Right renal pelvis (tissue), 4 donors: ENCODE measurements around the gene PSMB1. TPM values are rescaled to one million over a fixed set of nuclear protein-coding genes. Genes with fewer than 3 reads are reported as not detected.

ENCODE experiments used
- DNase-seq, 4 donors: peaks; one replicate each; pipeline ENCODE4 v3.0.0-alpha.2; 2013; ENCODE audit warnings: low read depth in 4 of 4, low spot score in 3 of 4, missing footprints in 1 of 4
- polyA plus RNA-seq, 4 donors: library from polyadenylated mRNA; unstranded; fragments of 120-200 nt; gene quantifications; one replicate each; pipeline ENCODE4 v1.2.1, GENCODE V29; 2013; ENCODE audit not compliant: insufficient read length in 4 of 4

Gene PSMB1
- 100 to 1,000 TPM; 204 to 216 (median 212) TPM for polyA plus RNA-seq

DNA sequence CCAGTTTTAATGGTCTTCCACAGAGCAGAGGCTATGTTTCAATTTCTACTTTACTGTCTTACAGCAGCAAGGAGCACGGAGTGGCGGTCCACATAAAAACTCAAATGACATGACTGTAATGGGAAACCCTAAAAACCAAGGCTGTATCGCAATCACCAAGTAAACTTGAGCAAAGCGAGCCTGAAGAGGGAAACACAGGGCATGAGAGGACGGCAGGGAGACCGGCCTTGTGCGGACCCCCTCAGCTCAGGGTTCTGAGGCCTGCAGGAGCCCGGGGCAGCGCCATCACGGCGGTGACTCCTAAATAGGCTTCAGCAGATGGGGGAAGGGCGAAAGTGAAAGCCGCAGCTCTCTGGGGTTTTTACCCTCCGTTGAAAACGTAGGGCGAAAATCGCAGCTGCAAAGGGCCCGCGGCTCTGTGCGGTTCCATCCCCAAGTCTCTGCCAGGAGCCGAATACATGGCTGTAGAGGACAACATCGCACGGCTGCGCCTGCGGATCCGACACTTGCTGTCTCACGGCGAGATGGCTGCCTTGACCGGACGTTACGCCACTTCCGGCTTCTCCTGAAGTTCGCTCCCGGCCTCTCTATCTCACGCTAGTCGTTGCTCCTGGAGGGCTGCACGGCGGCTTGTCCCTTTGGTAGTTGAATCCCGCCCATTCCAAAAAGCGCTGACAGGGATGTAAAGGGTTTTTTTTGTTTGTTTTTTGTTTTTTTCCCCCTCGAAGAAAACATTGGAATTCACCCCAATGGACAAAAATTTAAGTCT, at the start of gene PSMB1:
TSS of gene PSMB1 (minus strand) at position 543 of the 769 bp plus-strand sequence. CDS start at position 478, 65 bp downstream.
- peak; percentile 86 to 92 (median 89) for DNase-seq

DNA sequence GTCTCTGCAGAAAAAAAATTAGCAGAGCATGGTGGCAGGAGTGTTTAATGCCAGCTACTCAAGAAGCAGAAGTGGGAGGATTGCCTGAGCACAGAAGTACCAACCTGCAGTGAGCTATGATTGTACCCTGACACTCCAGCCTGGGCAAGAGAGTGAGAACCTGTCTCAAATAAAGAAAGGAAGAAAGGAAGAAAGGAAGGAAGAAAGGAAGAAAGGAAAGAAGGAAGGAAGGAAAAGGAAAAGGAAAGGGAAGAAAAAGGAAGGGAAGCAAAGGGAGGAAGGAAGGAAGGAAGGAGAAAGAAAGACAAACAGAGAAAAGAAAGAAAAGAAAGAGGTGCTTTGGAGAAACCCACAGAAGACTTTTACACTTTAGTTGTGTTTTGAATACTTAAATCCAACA, 44.2 kb upstream of the PSMB1 start:
- no peak for DNase-seq

DNA sequence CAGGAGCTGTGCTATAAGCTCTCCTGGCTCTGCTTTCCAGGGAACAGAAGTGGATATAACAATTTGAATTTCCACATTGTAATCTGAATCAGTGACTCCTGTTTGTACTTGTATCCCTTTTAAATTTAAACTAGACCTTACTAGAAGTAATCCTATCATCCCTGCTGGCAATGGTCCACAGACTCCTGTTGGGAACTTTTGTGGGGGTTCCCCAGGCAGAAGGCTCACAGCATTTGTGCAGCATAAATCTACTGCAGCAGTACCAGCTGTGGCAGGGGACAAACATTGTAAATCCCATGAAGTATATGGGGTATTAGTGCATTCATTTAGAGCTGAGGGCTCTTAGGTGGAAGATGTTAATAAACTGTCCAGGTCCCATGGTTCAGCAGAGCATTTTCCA, 43.3 kb upstream of the PSMB1 start:
- no peak for DNase-seq

DNA sequence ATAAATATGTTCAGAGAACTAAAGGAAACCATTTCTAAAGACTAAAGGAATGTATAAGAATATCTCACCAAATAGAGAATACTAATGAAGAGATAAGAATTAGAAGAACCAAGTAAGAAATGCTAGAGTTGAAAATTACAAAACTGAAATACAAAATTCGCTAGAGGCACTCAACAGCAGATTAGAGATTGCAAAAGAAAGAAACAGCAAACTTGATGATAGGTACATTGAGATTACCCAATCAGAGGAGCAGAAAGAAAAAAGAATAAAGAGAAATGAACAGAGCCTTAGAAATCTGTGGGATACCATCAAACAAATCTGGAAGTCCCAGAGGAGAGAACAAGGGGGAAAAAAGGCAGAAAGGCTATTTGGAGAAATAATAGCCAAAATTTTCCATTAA, 37.6 kb upstream of the PSMB1 start:
- DNase-seq: no peak

DNA sequence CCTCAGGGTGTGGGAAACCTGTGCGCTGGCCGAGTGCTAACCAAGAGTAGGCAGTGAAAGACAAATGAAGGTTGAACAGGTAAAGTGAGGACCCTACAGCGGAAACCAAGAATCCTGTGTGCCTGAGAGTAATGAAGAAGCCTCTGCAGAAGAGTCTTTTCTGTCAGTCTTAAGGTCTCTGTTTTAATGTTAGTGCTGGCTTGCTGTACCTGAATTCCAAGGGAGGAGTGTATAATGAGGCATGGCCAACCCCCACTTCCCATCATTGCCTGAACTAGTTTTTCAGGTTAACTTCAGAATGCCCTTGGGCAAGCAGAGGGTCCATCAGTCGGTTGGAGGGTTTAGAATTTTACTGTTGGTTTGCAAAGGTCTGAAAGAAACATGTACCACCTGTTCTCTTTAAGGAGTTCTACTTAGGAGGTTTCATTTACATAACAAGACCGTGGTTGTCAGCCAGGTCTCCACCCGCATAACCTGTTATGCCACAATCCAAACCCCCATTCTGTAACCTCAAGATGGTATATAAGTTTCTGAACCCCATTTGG, 31.9 kb upstream of the PSMB1 start:
- DNase-seq: peak; percentile 12 to 27 (median 23)

DNA sequence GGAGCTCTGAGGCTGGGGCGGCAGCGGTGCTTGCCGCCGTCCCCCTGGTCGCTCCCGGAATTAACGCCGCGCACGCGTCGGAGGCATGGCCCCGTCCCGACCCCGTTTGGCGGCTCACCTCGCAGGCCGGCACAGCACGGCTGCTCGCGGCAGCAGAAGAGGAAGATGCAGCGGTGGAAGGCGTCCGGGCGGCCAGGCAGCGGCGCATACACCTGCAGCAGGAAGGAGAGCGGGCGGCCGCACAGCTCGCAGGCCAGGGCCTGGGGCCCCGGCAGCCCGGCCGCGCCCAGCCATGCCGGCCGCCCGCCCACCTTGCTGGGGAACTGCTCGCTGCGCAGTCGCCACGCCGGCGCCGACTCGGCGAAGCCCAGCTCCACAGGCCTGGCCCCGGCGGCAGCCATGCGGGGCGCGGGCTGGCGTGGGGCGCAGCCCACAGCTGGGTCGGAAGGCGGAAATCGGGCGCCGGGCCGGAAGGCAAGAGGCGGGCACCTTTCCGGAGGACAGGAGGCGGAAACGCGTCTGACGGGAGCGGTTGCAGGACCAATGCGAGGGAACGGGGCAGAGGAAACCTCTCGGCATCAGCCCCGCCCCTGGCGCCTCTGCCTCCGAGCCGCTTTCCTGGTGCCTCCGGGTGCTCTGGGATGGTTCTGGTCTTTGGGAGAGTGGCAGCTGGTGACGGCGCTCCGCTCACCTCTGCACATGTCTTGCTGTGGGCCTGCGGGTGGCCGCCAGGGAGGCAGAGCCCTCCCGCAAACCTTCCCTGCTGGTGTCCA, 31.3 kb upstream of the PSMB1 start, which contains the start of gene PDCD2:
TSS of gene PDCD2 (minus strand) at position 457 of the 773 bp plus-strand sequence. CDS start at position 401, 56 bp downstream.
- DNase-seq: peak; percentile 75 to 79 (median 77)

DNA sequence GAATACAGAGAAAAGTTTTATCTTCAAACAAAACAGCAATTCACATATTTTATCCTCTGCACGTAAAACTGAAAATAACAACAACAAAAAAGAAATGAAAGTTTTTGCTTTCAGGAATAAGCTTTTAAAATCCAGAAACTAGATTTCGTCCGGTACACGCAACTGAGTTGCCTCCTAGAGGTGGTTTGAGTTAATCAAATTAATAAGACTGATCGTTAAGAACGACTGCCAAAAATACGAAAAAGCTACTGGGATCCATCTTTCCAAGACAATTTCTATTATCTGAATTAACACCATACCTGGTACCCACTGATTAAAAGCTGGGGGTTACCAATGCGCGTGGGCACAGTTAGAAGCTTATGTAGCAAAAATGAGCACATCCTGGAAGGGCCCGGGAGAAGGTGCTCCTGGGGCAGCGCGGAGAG, 30.7 kb upstream of the PSMB1 start:
- peak in 1 of 4 donors; percentile 0 for DNase-seq

DNA sequence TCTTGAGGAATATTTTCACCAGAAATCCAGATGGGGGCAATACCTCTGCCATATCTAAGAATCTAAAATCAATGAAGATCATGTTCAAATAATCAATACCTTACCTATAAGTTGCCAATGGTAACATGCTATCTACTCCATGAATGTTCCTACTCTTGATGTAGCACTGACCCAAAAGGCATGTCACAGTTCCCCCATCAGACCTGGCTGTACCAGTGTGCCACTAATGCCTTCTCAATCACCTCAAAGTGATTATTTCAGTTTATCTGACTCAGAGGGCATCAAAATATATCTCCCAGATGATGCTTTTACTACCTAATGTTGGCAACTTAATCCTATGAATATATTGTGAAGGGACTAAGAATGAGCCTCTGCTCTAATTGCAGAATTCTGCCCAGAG, 25.8 kb upstream of the PSMB1 start:
- no peak for DNase-seq

DNA sequence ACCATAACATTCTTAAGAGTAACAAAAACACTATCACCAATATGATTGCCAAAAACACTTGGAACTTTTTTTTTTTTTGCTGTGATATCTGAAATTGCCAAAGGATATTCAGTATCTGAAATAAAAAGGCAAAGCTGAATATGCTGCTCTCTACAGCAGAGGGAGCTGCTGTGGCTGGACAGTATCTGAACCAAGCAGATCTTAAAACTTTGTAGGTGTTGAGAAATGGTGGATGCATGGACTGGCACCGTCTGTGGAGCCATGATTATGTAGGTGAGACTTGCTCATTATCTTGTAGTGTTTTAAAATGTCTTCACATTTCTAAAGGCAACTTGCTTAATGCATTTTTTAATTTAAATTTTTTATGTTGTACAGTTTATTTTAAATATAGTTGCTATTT, 22.1 kb upstream of the PSMB1 start:
- no peak for DNase-seq

DNA sequence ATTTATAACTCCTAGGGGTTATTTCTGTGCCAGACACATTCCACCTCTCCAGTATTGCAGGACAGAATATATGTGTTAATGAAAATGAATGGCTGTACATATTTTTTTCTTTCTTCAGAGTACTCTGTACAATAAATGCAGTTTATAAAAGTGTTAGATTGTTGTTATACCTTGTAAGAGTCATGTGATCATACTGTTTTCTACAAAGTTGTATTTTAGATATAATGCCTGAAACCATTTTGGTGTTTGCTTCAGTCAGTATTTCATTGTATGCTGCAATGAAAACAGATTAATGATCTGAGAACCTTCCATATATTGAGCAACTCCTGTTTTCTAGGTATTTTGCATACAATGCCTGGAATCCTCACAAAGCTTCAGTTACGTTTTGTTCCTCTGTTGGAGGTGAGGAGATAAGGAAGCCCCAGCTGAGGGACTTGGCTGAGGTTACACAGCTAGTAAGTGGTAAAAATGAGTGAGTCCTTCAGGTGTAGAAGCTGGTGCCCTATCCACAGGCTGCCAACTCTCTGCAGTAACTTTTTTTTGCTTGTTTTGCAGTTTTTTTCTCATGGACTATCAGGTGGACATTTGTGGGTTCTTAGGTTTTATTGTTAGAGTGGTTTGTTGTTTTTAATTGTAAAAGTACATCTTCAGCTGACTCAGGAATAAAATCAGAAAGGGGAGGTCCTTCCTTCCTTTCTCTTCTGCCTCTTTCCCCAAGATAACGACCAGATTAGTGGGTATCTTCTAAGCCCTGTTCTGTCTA, 19.8 kb upstream of the PSMB1 start:
- no peak for DNase-seq

DNA sequence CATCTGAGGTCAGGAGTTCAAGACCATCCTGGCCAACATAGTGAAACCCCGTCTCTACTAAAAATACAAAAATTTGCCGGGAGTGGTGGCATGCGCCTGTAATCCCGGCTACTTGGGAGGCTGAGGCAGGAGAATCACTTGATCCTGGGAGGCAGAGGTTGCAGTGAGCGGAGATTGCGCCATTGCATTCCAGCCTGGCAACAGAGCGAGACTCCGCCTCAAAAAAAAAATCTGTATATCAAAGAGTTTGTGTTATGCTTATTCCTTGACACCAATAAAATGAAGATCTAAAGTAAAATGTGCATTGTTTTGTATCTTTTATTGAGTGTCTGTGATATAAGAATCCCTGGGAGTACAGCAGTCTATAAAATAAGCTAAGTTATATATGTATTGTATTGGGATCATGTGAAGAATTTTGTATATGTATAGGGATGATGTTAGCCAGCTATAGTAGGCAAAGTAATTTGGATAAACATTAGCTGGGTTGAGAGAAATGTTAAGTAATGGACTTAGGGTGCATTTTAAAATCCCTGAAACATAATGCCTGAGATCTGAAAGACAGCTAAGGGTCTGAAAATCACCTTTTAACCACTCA, 11.9 kb upstream of the PSMB1 start:
- no peak for DNase-seq

DNA sequence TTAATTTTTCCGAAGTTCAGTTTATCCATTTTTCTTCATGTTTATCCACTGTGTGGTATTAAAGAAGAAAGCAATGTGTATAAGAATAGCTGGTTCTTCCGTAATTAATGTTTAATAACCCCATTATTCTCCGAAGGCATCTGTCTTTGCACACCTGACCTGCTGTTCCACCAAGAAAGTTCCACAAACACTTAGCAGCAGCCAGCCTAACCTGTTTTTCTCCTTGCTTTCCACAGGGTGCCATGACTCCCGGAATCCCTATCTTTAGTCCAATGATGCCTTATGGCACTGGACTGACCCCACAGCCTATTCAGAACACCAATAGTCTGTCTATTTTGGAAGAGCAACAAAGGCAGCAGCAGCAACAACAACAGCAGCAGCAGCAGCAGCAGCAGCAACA, 8.4 kb upstream of the PSMB1 start:
- DNase-seq: no peak

DNA sequence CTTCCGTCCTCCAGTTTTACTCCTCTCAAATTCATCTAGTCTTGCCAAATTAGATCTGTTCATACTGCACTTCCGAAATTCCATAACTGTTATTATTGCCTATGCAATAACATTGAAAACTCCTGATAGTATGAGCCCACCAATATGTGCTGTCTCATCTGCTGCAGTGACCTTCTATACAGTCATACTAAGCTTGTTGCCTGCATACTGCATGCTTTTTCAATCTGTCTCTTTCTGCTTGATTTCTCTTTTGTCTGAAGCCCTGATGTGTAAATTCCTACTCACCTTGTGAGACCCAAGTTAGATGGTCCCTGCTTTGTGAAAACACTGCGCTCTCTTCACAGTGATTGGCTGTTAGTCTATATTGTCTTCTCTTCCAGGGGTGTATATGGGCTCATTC, 2.2 kb upstream of the PSMB1 start:
- no peak for DNase-seq

DNA sequence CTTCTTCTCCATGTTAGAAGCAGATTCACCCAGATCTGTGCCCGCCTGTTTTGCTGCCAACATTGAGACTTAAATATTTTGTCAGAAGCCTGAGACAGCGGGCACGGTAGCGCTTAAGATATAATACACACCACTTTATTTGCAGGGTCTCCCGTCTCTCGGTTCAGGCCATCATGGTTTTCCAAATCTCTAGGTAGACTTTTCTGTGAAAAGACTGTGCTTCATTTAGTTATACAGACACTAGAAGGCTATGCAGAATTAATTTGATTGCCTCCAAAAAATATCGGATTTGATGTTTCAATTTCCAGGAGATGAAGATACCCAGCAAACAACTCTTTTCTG, 1.7 kb upstream of the PSMB1 start:
- DNase-seq: no peak

DNA sequence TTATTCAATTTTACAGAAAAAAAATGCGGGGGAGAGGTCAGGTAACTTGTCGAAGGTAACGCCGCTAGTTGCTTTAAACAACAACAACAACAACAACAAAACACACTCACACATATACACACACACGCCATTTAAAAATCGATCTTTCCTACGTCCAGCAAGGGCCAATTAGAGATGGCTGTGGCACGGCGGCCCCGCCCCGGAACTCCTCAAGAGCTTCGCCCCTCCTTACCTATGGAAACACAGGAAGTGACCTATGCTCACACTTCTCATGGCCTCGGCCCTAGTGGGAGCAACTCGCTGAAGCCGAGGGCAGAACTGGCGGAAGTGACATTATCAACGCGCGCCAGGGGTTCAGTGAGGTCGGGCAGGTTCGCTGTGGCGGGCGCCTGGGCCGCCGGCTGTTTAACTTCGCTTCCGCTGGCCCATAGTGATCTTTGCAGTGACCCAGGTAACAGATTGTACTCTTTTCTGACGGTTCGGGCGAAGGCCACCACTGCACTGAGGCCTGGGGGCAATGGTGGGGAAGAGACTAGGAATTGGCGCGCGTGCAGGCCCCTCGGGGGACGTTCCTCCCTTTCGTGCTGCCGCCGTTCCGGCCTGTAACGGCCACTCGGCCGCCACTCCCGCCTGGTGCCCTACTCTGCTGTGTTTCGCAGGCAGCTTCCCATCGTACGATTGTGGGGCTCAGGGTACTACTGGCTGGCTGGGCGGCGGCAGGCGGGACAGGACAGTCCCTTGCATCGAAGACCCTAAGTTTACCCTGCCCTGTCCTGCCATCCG, 1.1 kb upstream of the PSMB1 start, which contains the start of gene TBP:
TSS of gene TBP (plus strand) at position 357 of the 783 bp plus-strand sequence. CDS start 2,661 bp downstream, outside the sequence.
- peak; percentile 94 to 97 (median 96) for DNase-seq

DNA sequence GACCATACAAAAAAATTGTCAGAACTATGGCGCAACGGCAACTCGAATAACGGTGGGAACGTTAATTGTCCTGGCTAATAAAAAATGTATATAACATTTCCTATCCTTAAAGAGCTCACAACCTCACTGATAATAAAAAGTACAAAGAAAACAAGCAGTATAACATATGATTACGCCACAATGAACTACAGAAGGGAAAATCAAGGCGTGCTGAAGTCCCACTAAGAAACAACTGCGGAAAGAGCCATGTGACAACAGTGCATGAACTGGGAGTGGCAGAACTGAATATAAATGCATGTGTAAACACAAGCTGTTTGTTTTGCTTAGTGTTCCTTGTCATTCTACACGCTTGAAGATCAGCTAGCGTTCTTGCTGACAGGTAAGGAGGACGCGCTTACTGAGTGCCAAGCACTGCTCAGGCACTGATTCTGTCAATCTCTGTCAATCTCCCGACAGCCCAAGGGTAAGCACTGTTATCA, 466 bp upstream of the PSMB1 start:
- peak in 3 of 4 donors; percentile 45 to 63 (median 46) for DNase-seq

DNA sequence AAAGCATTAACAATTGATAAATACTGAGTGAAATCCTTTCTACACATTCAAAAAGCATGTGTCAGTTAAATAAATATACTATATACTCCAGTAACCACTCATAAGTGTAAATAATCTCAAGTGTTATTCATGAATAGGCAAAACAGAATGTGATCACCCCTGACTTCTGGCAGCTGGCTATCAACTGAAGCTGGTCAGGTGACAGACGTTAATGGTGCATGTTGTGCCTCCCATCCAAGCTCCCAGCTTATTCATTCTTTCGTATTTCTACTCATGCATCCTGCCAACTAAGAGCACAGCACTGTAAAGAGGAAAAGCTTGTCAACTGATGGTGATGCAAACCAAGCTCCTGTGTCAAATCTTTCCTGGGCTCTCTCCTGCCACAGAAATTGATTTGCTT, 7.7 kb downstream of the PSMB1 start:
- no peak for DNase-seq

DNA sequence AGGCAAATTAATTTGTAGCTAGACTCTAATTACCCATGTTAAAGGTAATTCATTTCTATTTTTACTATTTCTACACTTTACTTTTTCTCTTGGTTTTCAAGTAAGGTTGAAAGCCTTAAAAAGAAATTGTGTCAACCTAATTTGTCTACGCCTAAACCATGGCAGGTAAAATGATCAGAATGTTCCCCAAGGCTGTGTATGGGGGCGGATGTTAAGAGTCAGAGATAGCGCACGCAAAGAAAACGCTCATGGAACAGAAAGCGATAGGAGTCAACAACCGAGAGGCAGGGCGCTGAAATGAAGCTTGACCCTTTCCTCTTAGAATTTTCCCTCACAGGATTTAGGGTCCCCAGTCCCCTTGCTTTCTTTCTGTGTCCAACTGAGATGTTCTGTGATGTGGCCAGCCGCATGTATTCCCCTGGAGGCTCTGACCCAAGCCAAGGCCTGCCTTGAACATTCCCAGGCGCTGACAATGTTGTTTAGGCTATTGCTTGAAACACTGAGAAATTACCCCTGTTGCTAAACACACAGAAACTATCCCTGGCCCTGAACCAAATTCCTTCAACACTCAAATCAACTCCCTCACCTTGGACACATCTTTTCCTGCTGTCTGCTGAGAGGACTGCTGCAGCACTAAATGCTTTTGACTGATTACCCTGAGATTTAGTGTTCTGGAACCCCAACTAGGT, 10.9 kb downstream of the PSMB1 start:
- DNase-seq: no peak

DNA sequence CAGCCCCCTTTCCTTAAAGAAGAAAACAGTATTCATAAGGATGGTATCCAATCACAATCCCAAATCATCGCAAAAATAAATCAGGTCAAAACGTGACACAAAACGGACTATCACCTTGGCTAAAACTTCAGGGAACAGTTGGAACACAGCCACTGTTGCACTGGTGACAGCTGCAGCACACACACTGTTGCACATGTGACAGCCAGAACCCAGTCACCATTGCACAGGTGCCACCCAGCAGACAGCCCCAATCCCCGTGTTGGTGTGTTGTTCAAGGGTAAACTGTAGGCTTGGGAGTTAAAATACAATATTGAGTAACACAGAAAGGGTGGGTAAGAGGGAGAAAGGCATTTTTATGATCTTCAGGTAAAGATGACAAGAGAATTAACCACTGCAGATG, 15.8 kb downstream of the PSMB1 start:
- no peak for DNase-seq
